Lung microvascular endothelial cell (primary cell): ENCODE results near the gene SSR4. TPM values are rescaled to one million over a fixed set of nuclear protein-coding genes. Genes with fewer than 3 reads are reported as not detected.

Experiments used
- DNase-seq, 2 donors: peaks; one replicate each; pipeline versions ENCODE4 v3.0.0 to v3.0.0-alpha.2; 2010; ENCODE audit warnings: low read depth in 2 of 2
- total RNA-seq: library from RNA; depleted of rRNA; stranded (reverse); fragments of >200 nt; gene quantifications from 2 replicates; pipeline ENCODE4 v1.2.1, GENCODE V29; 2014

SSR4 gene
- total RNA-seq, 1 donor from 2014 or later: 209 TPM

- DNase-seq: no peak
Observed at GRCh38 chrX:153828723-153829548, 34.5 kb downstream of the SSR4 start.

- no peak for DNase-seq
Observed at GRCh38 chrX:153829549-153829798, 35.0 kb downstream of the SSR4 start.

GRCh38 chrX:153829799-153830639 is 35.6 kb downstream of the SSR4 start, which contains the start of gene PDZD4:
PDZD4 (minus strand) TSS chrX:153830544; CDS start chrX:153830298, 246 bp downstream.
- DNase-seq: no peak

DNA sequence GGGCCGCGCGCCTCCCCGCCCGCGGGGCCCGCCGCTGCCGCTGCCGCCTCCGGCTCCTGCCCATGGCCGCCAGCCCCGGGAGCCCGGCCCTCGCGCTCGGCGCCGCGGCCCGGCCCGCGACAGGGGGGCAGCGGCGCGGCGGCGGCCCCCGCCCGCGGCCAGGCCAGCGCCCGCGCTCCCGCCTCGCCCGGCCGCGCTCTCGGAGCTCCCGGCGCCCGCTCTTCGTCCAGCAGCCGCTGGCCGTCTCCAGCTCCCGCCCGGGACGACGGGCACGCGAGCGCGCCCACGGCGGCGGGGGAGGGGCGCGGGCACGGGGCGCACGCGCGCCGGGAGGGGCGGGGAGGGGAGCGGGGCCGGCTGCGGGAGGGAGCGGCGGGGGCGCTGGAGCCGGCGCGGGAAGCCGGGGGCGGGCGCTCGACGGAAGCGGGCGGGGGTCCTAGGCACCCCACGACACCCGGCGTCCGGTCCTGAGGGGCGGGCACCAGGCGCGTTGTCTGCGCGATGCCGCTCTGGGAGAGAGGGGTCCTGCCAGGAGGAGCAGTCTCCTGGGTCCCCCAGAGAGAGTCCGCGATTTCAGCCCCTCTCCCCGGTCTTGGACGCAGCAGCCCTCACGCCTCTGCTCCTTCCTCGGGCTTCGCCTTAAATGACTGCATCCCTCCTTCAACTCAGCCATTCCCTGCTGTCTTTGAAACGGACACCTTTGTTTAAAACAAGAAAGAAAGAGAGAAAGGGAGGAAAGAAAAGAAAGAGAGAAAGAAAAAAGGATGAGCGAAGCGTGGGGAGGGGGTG is 36.4 kb downstream of the SSR4 start:
- DNase-seq: no peak

DNA sequence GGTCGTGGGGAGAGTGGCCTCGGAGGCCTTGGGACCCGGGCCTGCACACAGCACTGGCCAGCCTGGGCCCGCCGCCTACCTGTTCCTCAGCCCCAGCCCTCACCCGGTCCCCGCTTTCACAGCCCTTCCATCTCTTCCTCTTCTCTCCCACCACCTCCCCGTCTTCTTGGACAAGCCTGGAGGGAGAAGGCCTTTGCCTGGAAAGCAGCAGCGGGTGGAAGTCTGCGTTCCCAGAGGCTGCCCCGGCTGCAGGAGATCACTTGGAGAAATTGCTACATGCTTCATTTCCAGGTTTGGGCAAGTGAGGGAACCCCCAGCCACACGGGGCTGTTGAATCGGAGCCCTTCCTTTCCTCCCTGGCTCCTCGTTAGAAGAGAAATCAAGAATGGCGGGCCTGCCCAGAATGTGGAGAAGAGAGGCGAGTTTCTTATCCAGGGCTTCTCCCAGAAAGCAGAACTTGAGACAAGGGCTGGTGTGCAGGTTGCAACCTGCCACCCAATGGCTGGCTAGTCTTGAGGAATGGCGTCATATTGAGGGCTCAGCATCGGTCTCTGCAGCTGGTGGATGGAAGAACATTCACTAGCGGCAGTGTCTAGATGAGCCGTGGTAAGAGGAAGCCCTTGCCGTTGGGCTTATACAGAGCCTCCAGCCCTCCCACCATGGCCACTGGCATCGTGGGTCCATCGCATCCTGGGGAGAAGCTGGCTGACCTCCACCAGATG is 37.1 kb downstream of the SSR4 start:
- DNase-seq: no peak

DNA sequence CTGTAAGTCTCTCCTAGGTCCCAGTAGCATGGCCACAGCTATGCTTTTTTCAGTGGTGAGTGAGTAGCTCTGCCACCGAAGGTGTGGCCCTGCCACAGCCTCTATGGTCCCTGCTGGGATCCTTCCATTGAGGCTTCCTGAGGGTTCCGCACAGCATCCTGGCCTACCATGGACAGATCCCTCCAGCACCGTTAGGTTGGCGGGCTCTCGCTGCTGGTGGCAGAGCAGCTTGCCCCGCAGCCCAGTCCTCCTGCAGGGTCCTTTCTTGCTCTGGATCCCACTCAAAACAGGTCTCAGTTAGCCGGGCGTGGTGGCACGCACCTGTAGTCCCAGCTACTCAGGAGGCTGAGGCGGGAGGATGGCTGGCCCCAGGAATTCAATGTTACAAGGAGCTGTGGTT is 38.3 kb downstream of the SSR4 start:
- DNase-seq: no peak

GRCh38 chrX:153836921-153837320 is 42.5 kb downstream of the SSR4 start:
- no peak for DNase-seq

DNA sequence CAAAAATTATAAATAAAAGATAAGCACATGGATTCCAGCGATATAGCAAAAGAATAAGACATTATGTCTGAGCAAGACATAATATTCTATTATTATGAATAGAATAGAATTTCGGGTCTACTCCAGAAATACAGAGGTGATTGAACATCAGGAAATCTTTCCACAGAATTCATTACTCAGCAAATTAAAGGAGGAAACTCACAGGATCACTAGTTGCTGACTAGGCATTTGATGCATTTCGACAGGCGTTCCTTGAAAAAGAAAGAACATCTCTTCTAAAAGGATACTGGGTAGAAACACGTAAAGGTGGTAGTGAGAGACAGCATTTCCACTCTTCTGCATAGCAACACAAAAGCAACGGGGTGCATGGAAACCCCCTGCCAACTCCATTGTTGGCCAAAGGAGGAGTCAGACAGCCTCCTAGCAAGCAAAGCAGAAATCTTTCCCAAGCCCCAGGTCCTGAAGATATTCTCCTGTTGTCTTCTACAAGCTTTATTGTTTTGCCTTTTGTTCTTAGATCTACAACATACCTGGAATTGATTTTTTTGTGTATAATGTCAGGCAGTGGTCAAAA is 50.1 kb downstream of the SSR4 start:
- DNase-seq: no peak

GRCh38 chrX:153845195-153845594 is 50.7 kb downstream of the SSR4 start:
- DNase-seq: no peak

DNA sequence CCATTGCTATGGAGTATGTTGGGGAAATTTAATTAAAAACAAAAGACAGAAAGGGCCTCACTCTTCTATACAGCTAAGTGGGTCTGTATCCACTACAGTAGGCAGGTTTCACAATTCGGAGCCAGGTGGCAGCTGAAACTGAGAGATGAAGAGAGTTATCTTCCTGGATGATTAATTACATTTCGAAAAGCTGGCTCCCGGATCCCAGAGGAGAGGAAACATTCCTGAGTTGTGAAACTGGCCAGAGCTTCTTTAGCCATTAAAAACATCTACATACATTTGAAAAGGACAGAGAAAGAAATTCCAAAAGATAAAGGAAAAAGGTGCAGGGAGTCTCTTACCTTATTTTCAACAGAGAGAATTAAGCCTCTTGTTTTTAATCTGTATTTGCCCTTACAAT is 51.4 kb downstream of the SSR4 start:
- no peak for DNase-seq

Other genes starting within 250 kb of the SSR4 start
- gene CCNQ, start 195.5 kb upstream of the SSR4 start, total RNA-seq: 31.9 and 33.1 TPM in 2 replicates
- gene DUSP9, start 147.5 kb upstream of the SSR4 start, total RNA-seq: under 0.01 TPM in 2 replicates
- gene PNCK, start 120.9 kb upstream of the SSR4 start, total RNA-seq: not detected in 2 replicates
- gene SLC6A8, start 106.7 kb upstream of the SSR4 start, total RNA-seq: 2.4 TPM in 2 replicates
- gene BCAP31, start 70.3 kb upstream of the SSR4 start, total RNA-seq: 236 and 400 TPM in 2 replicates
- 4.8 and 6.2 TPM in 2 replicates for gene ABCD1, start 69.8 kb upstream of the SSR4 start, total RNA-seq
- 2.4 and 4.4 TPM in 2 replicates for gene PLXNB3, start 30.4 kb upstream of the SSR4 start, total RNA-seq
- under 0.01 and 0.40 TPM in 2 replicates for gene SRPK3, start 13.6 kb upstream of the SSR4 start, total RNA-seq
- 27.0 and 29.9 TPM in 2 replicates for gene IDH3G, start 293 bp upstream of the SSR4 start, total RNA-seq
- gene PDZD4, start 35.9 kb downstream of the SSR4 start, total RNA-seq: 0.22 and 0.60 TPM in 2 replicates
- gene L1CAM, start 91.5 kb downstream of the SSR4 start, total RNA-seq: under 0.01 TPM in 2 replicates
- gene AVPR2, start 110.0 kb downstream of the SSR4 start, total RNA-seq: 0.22 and 0.99 TPM in 2 replicates
- 2.8 and 5.2 TPM in 2 replicates for gene ARHGAP4, start 131.6 kb downstream of the SSR4 start, total RNA-seq
- 41.3 and 43.2 TPM in 2 replicates for gene NAA10, start 140.4 kb downstream of the SSR4 start, total RNA-seq
- gene RENBP, start 150.0 kb downstream of the SSR4 start, total RNA-seq: 13.9 and 35.9 TPM in 2 replicates
- 10.0 and 10.3 TPM in 2 replicates for gene HCFC1, start 177.2 kb downstream of the SSR4 start, total RNA-seq
- gene TMEM187, start 178.1 kb downstream of the SSR4 start, total RNA-seq: 3.2 and 4.8 TPM in 2 replicates
- 47.7 and 63.1 TPM in 2 replicates for gene IRAK1, start 225.2 kb downstream of the SSR4 start, total RNA-seq